ENCODE data around the gene ASB16. TPM values are rescaled to one million over a fixed set of nuclear protein-coding genes. Genes with fewer than 3 reads are reported as not detected.
"Not testable (repeated sequence)": the region's sequence is repeated elsewhere in the genome, so short reads cannot be mapped to it uniquely, and the experiment has no call there.

ASB16 gene
- total RNA-seq, 4 donors from 2014 or later = 0.14 to 2.3 (median 1.3) TPM; not detected in 1

DNA sequence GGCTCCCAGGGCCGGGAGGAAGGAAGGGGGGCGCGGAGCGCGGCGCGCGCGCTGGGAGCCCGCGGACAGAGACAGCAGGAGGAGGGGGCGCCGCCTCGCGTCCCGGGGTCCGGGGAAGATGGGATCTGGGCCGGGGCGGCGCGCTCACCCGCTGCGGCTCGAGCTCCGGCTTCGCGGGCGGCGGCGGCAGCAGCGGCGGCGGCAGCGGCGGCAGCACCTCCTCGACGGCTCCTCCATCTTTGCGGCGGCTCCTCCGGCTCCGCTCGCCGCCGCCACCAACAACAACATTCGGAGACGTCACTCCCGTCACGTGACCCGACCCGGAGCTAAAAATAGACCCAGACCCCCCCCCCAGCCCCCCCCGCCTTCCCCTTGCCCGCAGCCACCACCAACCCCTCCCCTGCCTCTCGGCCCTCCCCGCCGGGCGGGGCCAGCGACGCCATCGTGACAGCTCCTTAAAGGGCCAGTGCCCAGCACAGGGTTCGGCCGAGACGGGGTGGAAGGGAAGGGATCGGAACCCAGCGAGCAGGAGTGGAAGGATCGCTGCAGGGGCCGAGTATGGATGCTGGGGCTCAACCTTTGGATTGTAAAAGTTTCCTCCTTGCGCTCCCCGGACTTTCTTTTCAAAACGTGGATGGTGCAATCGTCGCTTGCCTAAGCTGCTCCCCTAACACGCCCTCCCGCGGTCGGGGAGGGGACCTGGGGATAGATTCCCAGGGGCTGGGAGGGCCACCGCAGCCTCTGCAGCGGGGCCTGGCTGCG lies 47.0 kb upstream of the ASB16 start, which contains the start of gene HDAC5:
Gene HDAC5 (minus strand): TSS at position 286 of the 762 bp plus-strand sequence. CDS start 6,126 bp downstream, outside the sequence.
- H3K36me3 ChIP-seq = no peaks in the 10 kb centered on the region
- peaks cover 6 to 8% of the 10 kb centered on the region in 2 donors for H3K4me1 ChIP-seq
- peak within 1 kb of the TSS; percentile 59 to 94 for H3K4me3 ChIP-seq
- peak; percentile 94 to 95 for TF ChIP-seq POLR2A (IDR thresholded peaks at IDR 0.05)
- TF ChIP-seq, protein P1, sequence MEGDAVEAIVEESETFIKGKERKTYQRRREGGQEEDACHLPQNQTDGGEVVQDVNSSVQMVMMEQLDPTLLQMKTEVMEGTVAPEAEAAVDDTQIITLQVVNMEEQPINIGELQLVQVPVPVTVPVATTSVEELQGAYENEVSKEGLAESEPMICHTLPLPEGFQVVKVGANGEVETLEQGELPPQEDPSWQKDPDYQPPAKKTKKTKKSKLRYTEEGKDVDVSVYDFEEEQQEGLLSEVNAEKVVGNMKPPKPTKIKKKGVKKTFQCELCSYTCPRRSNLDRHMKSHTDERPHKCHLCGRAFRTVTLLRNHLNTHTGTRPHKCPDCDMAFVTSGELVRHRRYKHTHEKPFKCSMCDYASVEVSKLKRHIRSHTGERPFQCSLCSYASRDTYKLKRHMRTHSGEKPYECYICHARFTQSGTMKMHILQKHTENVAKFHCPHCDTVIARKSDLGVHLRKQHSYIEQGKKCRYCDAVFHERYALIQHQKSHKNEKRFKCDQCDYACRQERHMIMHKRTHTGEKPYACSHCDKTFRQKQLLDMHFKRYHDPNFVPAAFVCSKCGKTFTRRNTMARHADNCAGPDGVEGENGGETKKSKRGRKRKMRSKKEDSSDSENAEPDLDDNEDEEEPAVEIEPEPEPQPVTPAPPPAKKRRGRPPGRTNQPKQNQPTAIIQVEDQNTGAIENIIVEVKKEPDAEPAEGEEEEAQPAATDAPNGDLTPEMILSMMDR (IDR thresholded peaks at IDR 0.05) = peak; percentile 58 to 76 (median 70)
- intact Hi-C loops (cut with DNase I; ENCODE audit: low total_unique reads) = no loop called here
- DNase-seq = peak; percentile 96
- peak within 1 kb of the TSS; percentile 96 to 97 for H3K27ac ChIP-seq
- H3K9me3 ChIP-seq = no peaks in the 10 kb centered on the region
- H3K27me3 ChIP-seq = no peaks in the 10 kb centered on the region

- Histone ChIP-seq H3K9me3 (no peaks in the 10 kb centered on the region), H3K36me3 (no peaks in the 10 kb centered on the region), H3K4me1 (peaks cover under 1 to 7% of the 10 kb centered on the region in 2 donors), H3K4me3 (peak overlapping the region; percentile 55 to 94), H3K27ac (peak overlapping the region; percentile 96 to 97), H3K27me3 (no peaks in the 10 kb centered on the region)
- TF ChIP-seq, protein P1 (IDR thresholded peaks at IDR 0.05) = no peak
- peak in 1 of 2 donors; percentile 13 for TF ChIP-seq POLR2A (IDR thresholded peaks at IDR 0.05)
- intact Hi-C loops (cut with DNase I; ENCODE audit: low total_unique reads) = no loop called here
- no peak for DNase-seq
Observed at GRCh38 chr17:44124118-44124438, 46.4 kb upstream of the ASB16 start.

- no peak overlapping the region for H3K4me3 ChIP-seq
- H3K4me1 ChIP-seq = no peaks in the 10 kb centered on the region
- no peaks in the 10 kb centered on the region for H3K36me3 ChIP-seq
- TF ChIP-seq, protein P1 (IDR thresholded peaks at IDR 0.05) = no peak
- TF ChIP-seq POLR2A (IDR thresholded peaks at IDR 0.05) = no peak
- H3K27ac ChIP-seq = no peak overlapping the region
- intact Hi-C loops (cut with DNase I; ENCODE audit: low total_unique reads) = no loop called here
- H3K27me3 ChIP-seq = no peaks in the 10 kb centered on the region
- no peaks in the 10 kb centered on the region for H3K9me3 ChIP-seq
- DNase-seq = no peak
Observed at GRCh38 chr17:44128383-44128782, 42.1 kb upstream of the ASB16 start.

GRCh38 chr17:44130693-44131349 lies 39.7 kb upstream of the ASB16 start:
- Histone ChIP-seq H3K27ac (no peak overlapping the region), H3K9me3 (no peaks in the 10 kb centered on the region), H3K4me1 (no peaks in the 10 kb centered on the region), H3K27me3 (no peaks in the 10 kb centered on the region), H3K4me3 (no peak overlapping the region), H3K36me3 (no peaks in the 10 kb centered on the region)
- intact Hi-C loops (cut with DNase I; ENCODE audit: low total_unique reads) = no loop called here
- TF ChIP-seq, protein P1 (IDR thresholded peaks at IDR 0.05) = no peak
- TF ChIP-seq POLR2A (IDR thresholded peaks at IDR 0.05) = no peak
- no peak for DNase-seq

- H3K36me3 ChIP-seq; H3K4me1 ChIP-seq; H3K27ac ChIP-seq; DNase-seq; intact Hi-C loops (cut with DNase I; ENCODE audit: low total_unique reads); H3K9me3 ChIP-seq; H3K4me3 ChIP-seq; H3K27me3 ChIP-seq: not testable (repeated sequence)
Observed at GRCh38 chr17:44131372-44131771, 39.1 kb upstream of the ASB16 start.
